ENCODE data around the gene MTX1.
A peak's percentile ranks its signal among the peaks of the same experiment; 100 is the strongest.

MTX1 gene

GRCh38 chr1:155261493-155261851, 53.0 kb downstream of the MTX1 start:
- TF ChIP-seq PAX5 (IDR thresholded peaks at IDR 0.05; ENCODE audit: insufficient read depth, low read length, severe bottlenecking) (no peak), POLR2AphosphoS5 (IDR thresholded peaks at IDR 0.05; ENCODE audit: low read depth, low read length) (no peak), POU2F2 (IDR thresholded peaks at IDR 0.05; ENCODE audit: low read depth, low read length) (no peak), TAF1 (IDR thresholded peaks at IDR 0.05; ENCODE audit: low read depth, low read length) (no peak), POLR2A (IDR thresholded peaks at IDR 0.05; ENCODE audit: low read depth, low read length) (no peak), SPI1 (IDR thresholded peaks at IDR 0.05; ENCODE audit: low read depth, low read length) (no peak)
- no peak for FAIRE-seq
- DNase-seq (ENCODE audit: insufficient read length, low spot score) = no peak

- peak; percentile 95 for DNase-seq (ENCODE audit: insufficient read length, low spot score)
- peak; percentile 99 for FAIRE-seq
- peak; percentile 84 for TF ChIP-seq POLR2AphosphoS5 (IDR thresholded peaks at IDR 0.05; ENCODE audit: low read depth, low read length)
- peak; percentile 53 for TF ChIP-seq SPI1 (IDR thresholded peaks at IDR 0.05; ENCODE audit: low read depth, low read length)
- peak; percentile 83 for TF ChIP-seq POLR2A (IDR thresholded peaks at IDR 0.05; ENCODE audit: low read depth, low read length)
- TF ChIP-seq POU2F2 (IDR thresholded peaks at IDR 0.05; ENCODE audit: low read depth, low read length) = peak; percentile 63; the same call in 1 of the 2 replicates
- no peak for TF ChIP-seq PAX5 (IDR thresholded peaks at IDR 0.05; ENCODE audit: insufficient read depth, low read length, severe bottlenecking)
- TF ChIP-seq TAF1 (IDR thresholded peaks at IDR 0.05; ENCODE audit: low read depth, low read length) = peak; percentile 52; the same call in 1 of the 2 replicates
Observed at GRCh38 chr1:155261852-155262673, 53.6 kb downstream of the MTX1 start, which contains the start of gene SCAMP3. TSS of gene SCAMP3 (minus strand) at chr1:155262360. CDS start at chr1:155262151, 209 bp downstream.

- TF ChIP-seq SPI1 (IDR thresholded peaks at IDR 0.05; ENCODE audit: low read depth, low read length) (no peak), PAX5 (IDR thresholded peaks at IDR 0.05; ENCODE audit: insufficient read depth, low read length, severe bottlenecking) (no peak), POLR2AphosphoS5 (IDR thresholded peaks at IDR 0.05; ENCODE audit: low read depth, low read length) (no peak), TAF1 (IDR thresholded peaks at IDR 0.05; ENCODE audit: low read depth, low read length) (no peak), POLR2A (IDR thresholded peaks at IDR 0.05; ENCODE audit: low read depth, low read length) (no peak), POU2F2 (IDR thresholded peaks at IDR 0.05; ENCODE audit: low read depth, low read length) (no peak)
- DNase-seq (ENCODE audit: insufficient read length, low spot score) (no peak), FAIRE-seq (no peak)
Observed at GRCh38 chr1:155263067-155263466, 54.6 kb downstream of the MTX1 start.
